ENCODE measurements around the gene TFF3. TPM values are rescaled to one million over a fixed set of nuclear protein-coding genes. Genes with fewer than 3 reads are reported as not detected.

TFF3 gene
- polyA plus RNA-seq, 1 donor from 2014 or later = not detected

- no peaks in the 10 kb centered on the region for H3K79me2 ChIP-seq (replicated peaks; ENCODE audit: insufficient read depth, low read length)
- no peaks in the 10 kb centered on the region for H4K20me1 ChIP-seq (ENCODE audit: insufficient read depth)
- no peak overlapping the region for H2AFZ ChIP-seq (ENCODE audit: low read depth, low read length)
- H3K4me3 ChIP-seq (ENCODE audit: low read length) = no peak overlapping the region
- no peaks in the 10 kb centered on the region for H3K27me3 ChIP-seq (ENCODE audit: insufficient read depth, low read depth, low read length)
- no peaks in the 10 kb centered on the region for H3F3A ChIP-seq (ENCODE audit: insufficient read depth, low read length, poor library complexity, severe bottlenecking)
- H3K9ac ChIP-seq (ENCODE audit: low read length) = no peak overlapping the region
- no peaks in the 10 kb centered on the region for H3K9me3 ChIP-seq (ENCODE audit: low read length)
- TF ChIP-seq SMC3 (conservative IDR thresholded peaks at IDR 0.05; ENCODE audit: poor library complexity) (no peak), EZH2 (IDR thresholded peaks at IDR 0.05; ENCODE audit: borderline replicate concordance, insufficient read depth, low read length, poor library complexity, severe bottlenecking) (no peak), POLR2AphosphoS5 (IDR thresholded peaks at IDR 0.05) (no peak), EP300 (conservative IDR thresholded peaks at IDR 0.05; ENCODE audit: poor library complexity, severe bottlenecking) (no peak), MXI1 (conservative IDR thresholded peaks at IDR 0.05; ENCODE audit: poor library complexity, severe bottlenecking) (no peak), RAD21 (conservative IDR thresholded peaks at IDR 0.05) (no peak), CTCF (IDR thresholded peaks at IDR 0.05; ENCODE audit: poor library complexity, severe bottlenecking) (no peak)
- H3K9me2 ChIP-seq (ENCODE audit: insufficient read depth, low read length) = no peaks in the 10 kb centered on the region
- no peaks in the 10 kb centered on the region for H3K36me3 ChIP-seq (ENCODE audit: insufficient read depth, low read length)
- no peak overlapping the region for H3K4me2 ChIP-seq (ENCODE audit: low read length)
- no peak overlapping the region for H3K27ac ChIP-seq (ENCODE audit: low read length)
These were observed 32.6 kb upstream of the TFF3 start for GRCh38 chr21:42347601-42348327.

GRCh38 chr21:42346866-42347600, 31.8 kb upstream of the TFF3 start:
- Histone ChIP-seq H3K27me3 (ENCODE audit: insufficient read depth, low read depth, low read length) (no peaks in the 10 kb centered on the region), H3K4me2 (ENCODE audit: low read length) (no peak overlapping the region)

More at GRCh38 chr21:42346866-42347600, 31.8 kb upstream of the TFF3 start:
- no peaks in the 10 kb centered on the region for H3K9me3 ChIP-seq (ENCODE audit: low read length)
- TF ChIP-seq MXI1 (conservative IDR thresholded peaks at IDR 0.05; ENCODE audit: poor library complexity, severe bottlenecking) = no peak
- TF ChIP-seq CTCF (IDR thresholded peaks at IDR 0.05; ENCODE audit: poor library complexity, severe bottlenecking) = no peak
- TF ChIP-seq, protein P1, sequence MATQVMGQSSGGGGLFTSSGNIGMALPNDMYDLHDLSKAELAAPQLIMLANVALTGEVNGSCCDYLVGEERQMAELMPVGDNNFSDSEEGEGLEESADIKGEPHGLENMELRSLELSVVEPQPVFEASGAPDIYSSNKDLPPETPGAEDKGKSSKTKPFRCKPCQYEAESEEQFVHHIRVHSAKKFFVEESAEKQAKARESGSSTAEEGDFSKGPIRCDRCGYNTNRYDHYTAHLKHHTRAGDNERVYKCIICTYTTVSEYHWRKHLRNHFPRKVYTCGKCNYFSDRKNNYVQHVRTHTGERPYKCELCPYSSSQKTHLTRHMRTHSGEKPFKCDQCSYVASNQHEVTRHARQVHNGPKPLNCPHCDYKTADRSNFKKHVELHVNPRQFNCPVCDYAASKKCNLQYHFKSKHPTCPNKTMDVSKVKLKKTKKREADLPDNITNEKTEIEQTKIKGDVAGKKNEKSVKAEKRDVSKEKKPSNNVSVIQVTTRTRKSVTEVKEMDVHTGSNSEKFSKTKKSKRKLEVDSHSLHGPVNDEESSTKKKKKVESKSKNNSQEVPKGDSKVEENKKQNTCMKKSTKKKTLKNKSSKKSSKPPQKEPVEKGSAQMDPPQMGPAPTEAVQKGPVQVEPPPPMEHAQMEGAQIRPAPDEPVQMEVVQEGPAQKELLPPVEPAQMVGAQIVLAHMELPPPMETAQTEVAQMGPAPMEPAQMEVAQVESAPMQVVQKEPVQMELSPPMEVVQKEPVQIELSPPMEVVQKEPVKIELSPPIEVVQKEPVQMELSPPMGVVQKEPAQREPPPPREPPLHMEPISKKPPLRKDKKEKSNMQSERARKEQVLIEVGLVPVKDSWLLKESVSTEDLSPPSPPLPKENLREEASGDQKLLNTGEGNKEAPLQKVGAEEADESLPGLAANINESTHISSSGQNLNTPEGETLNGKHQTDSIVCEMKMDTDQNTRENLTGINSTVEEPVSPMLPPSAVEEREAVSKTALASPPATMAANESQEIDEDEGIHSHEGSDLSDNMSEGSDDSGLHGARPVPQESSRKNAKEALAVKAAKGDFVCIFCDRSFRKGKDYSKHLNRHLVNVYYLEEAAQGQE (IDR thresholded peaks at IDR 0.05; ENCODE audit: borderline replicate concordance) = no peak
- TF ChIP-seq TAF1 (IDR thresholded peaks at IDR 0.05; ENCODE audit: low read depth) = no peak
- TF ChIP-seq EZH2 (IDR thresholded peaks at IDR 0.05; ENCODE audit: borderline replicate concordance, insufficient read depth, low read length, poor library complexity, severe bottlenecking) = no peak
- TF ChIP-seq EP300 (conservative IDR thresholded peaks at IDR 0.05; ENCODE audit: poor library complexity, severe bottlenecking) = no peak
- no peak for TF ChIP-seq SMC3 (conservative IDR thresholded peaks at IDR 0.05; ENCODE audit: poor library complexity)
- TF ChIP-seq POLR2AphosphoS5 (IDR thresholded peaks at IDR 0.05) = no peak
- TF ChIP-seq RAD21 (conservative IDR thresholded peaks at IDR 0.05) = no peak
- H3K9me2 ChIP-seq (ENCODE audit: insufficient read depth, low read length) = no peaks in the 10 kb centered on the region
- no peak overlapping the region for H3K4me3 ChIP-seq (ENCODE audit: low read length)
- no peak overlapping the region for H2AFZ ChIP-seq (ENCODE audit: low read depth, low read length)
- no peaks in the 10 kb centered on the region for H3K79me2 ChIP-seq (replicated peaks; ENCODE audit: insufficient read depth, low read length)
- H3K9ac ChIP-seq (ENCODE audit: low read length) = no peak overlapping the region
- H3F3A ChIP-seq (ENCODE audit: insufficient read depth, low read length, poor library complexity, severe bottlenecking) = no peaks in the 10 kb centered on the region
- H4K20me1 ChIP-seq (ENCODE audit: insufficient read depth) = no peaks in the 10 kb centered on the region
- H3K27ac ChIP-seq (ENCODE audit: low read length) = no peak overlapping the region
- no peaks in the 10 kb centered on the region for H3K36me3 ChIP-seq (ENCODE audit: insufficient read depth, low read length)

Measured in neural cell (in vitro differentiated cells).